NCI-H1105 treated with DMSO at 0.1 percent for 48 hours (cell line): ENCODE measurements around the gene CNTN1.

Source experiments
- DNase-seq: peaks from one replicate; lab custom pipeline; 2025; lab: John Stamatoyannopoulos, UW

CNTN1 gene

GRCh38 chr12:40770781-40771180, 78.5 kb downstream of the CNTN1 start:
- DNase-seq, result no peak

- DNase-seq, result no peak
Observed at GRCh38 chr12:40775661-40776060, 83.4 kb downstream of the CNTN1 start.

GRCh38 chr12:40784102-40784501, 91.9 kb downstream of the CNTN1 start:
- DNase-seq, result no peak

- DNase-seq, result no peak
Observed at GRCh38 chr12:40788276-40788675, 96.0 kb downstream of the CNTN1 start.

- no peak for DNase-seq
Observed at GRCh38 chr12:40792792-40793386, 100.7 kb downstream of the CNTN1 start.

- no peak for DNase-seq
Observed at GRCh38 chr12:40793471-40793870, 101.2 kb downstream of the CNTN1 start.

- DNase-seq, result no peak
Observed at GRCh38 chr12:40794087-40794486, 101.8 kb downstream of the CNTN1 start.

GRCh38 chr12:40801082-40801481, 108.8 kb downstream of the CNTN1 start:
- DNase-seq, result no peak

- no peak for DNase-seq
Observed at GRCh38 chr12:40801861-40802260, 109.6 kb downstream of the CNTN1 start.

GRCh38 chr12:40802656-40803055, 110.4 kb downstream of the CNTN1 start:
- no peak for DNase-seq

GRCh38 chr12:40819436-40820108, 127.3 kb downstream of the CNTN1 start:
- peak; percentile 53 for DNase-seq

GRCh38 chr12:40820794-40821484, 128.7 kb downstream of the CNTN1 start:
- DNase-seq, result peak; percentile 51

GRCh38 chr12:40825156-40825555, 132.9 kb downstream of the CNTN1 start:
- no peak for DNase-seq

GRCh38 chr12:40827683-40828592, 135.7 kb downstream of the CNTN1 start:
- DNase-seq, result no peak

GRCh38 chr12:40828593-40828990, 136.4 kb downstream of the CNTN1 start:
- DNase-seq, result no peak

GRCh38 chr12:40829738-40830144, 137.5 kb downstream of the CNTN1 start:
- no peak for DNase-seq

GRCh38 chr12:40831916-40832315, 139.7 kb downstream of the CNTN1 start:
- DNase-seq, result no peak

GRCh38 chr12:40832668-40833067, 140.4 kb downstream of the CNTN1 start:
- no peak for DNase-seq

GRCh38 chr12:40833818-40834217, 141.6 kb downstream of the CNTN1 start:
- no peak for DNase-seq

- no peak for DNase-seq
Observed at GRCh38 chr12:40834321-40834720, 142.1 kb downstream of the CNTN1 start.

GRCh38 chr12:40837891-40838429, 145.7 kb downstream of the CNTN1 start:
- DNase-seq, result no peak

- no peak for DNase-seq
Observed at GRCh38 chr12:40843495-40843894, 151.3 kb downstream of the CNTN1 start.
